HuH-7.5 (cell line): ENCODE measurements around the gene FHIT.

Experiments used
- DNase-seq: peaks from one replicate; pipeline ENCODE4 v3.0.0; 2011; ENCODE audit warnings: low spot score

Gene FHIT

DNA sequence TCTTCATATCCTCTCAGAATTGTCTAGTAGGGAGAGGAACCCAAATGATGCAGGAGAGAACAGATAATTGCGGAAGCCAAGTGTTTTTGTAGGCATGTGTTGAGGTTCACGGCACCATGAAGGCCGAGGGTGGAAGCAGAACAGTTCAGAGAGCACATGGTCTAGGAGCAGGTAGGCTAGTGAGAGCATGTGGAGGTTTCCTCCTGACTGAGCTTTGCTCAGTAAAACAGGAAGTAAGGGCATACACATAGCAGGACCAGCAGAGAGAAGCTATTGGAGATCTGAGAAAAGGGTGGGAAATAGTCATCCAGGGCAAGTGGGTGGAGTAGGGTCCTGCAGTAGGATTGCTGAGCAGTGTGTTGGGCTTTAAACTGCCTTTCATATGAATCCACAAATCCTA is 491.1 kb downstream of the FHIT start:
- DNase-seq = no peak

DNA sequence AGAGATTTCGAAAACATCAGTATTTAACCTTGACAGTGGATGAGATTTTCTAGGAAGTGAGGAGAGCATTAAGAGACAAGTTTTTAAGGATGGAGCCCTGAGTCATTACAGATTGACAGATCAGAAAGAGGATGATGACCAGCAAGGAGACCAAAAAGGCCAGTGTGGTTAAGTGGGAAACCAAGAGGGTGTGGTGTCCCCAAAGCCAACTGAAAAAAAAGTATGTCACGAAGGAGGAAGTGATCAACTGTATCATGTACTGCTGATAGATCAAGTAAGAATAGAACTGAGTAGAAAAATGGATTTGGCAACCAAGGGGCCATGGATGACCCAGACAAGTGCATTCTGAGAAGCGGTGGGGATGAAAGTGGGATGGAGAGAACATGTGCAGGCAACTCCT is 491.8 kb downstream of the FHIT start:
- no peak for DNase-seq

DNA sequence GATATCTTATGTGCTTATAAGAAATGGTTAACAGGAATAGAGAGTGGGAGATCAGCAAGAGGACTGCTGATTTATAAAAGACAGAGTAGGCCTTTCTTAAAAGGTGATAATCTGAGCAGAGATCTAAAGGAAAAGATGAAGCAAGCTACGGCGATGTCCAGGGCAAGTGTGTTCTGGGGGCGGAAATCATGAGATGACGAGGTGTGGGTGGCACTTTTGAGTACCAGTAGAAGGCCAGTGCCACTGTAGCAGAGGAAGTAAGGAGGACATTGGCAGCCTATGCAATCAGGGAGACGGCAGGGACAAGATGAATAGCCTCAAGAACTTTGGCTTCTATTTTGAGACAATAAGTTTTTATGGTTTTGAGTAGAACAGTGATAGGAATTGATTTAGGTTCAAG is 492.4 kb downstream of the FHIT start:
- DNase-seq = no peak

DNA sequence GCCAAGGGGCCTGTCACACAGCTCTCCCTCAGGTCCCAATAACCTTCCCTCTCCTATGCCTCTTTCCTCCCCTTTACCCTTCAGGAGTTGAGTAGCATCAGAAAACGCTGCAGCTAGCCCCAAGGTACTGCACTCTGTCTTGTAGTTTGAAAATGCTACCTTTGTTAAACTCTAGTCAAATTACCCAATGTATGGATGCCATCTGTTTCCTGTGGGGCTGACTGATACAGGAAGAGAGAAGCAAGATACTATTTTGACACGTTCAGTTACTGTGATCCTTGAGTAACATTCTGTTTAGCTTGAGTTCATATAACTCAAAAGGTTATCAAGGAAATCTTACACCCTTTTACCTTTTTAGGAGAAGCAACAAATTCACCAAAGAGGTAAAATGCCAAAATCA is 493.1 kb downstream of the FHIT start:
- DNase-seq = no peak

DNA sequence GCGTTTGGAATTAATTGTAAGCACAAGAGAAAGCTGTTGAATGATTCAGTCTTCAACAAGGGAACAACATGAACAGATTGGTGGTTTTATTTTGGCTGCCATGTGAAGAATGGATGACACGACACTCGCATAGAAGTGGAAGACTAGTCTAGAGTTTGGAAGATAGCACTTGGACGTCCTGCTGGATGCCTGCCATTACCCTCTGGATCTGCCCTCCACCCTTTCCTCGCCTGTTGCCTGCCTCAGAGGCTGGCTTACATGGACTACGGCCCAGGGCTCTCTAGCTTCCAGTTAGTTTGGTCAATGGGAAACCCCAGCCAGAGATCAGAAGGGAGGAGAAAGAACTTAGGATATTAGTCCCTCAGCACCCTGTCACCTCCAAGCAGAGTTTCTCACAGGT is 493.5 kb downstream of the FHIT start:
- no peak for DNase-seq

GRCh38 chr3:60756241-60757030 is 494.8 kb downstream of the FHIT start:
- DNase-seq = no peak

- no peak for DNase-seq
Measured at GRCh38 chr3:60755094-60755493, 496.2 kb downstream of the FHIT start.

DNA sequence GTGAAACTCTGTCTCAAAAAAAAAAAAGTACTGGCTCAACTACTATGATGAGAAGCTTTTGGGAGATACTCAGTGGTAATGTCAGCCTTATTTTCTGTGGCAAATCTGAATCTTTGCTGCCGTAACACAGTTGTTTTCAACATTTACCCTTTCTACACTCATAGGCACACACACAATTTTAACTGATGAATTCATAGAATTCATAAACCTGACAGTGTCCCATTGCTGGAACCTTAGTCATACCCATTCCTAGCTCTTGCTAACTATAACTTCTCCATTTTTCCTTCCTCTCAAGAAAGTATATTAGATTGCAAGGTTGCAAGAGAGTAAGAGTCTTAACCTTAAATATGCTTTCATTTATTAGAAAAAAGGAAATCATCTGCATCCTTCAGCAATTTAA is 496.6 kb downstream of the FHIT start:
- DNase-seq = no peak

GRCh38 chr3:60752809-60753208 is 498.4 kb downstream of the FHIT start:
- DNase-seq = no peak

GRCh38 chr3:60746695-60747416 is 504.4 kb downstream of the FHIT start:
- no peak for DNase-seq

- DNase-seq = no peak
Measured at GRCh38 chr3:60746043-60746638, 505.1 kb downstream of the FHIT start.

- no peak for DNase-seq
Measured at GRCh38 chr3:60743631-60744164, 507.6 kb downstream of the FHIT start.

- no peak for DNase-seq
Measured at GRCh38 chr3:60742606-60743145, 508.6 kb downstream of the FHIT start.

DNA sequence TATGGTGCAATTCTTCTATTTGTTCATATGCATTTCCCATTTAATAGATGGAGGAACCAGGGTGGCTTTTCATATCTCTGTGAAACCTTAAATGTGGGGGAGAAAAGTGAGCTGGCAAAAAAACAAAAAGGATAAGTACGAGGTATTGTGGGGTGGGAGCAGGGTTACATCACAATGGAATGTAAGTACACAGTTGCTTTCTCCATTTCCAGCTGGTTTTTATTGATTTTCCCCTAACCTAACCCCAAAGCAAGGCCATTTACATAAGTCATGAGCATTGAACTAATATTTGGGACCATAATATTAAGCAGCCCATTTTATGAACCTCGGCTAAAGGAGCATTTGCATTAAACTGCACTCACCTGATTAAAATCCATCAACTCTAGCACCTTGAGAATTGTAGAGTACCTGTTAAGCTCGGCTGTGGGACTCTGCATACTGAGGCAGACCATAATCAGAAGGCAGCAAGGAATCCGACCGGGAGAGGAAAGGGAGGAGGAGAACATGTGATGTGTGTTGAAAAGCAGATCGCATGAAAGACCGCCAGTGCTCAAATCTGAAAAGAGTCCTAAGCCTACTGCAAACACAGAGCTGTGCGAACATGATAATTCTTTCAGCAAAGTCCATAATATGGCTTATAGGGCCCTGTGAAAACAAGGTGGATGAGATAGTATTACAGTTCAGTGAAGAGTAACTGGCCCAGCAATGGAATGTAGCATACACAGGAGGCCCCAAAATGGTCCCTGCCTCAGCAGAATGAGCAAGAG is 513.4 kb downstream of the FHIT start:
- no peak for DNase-seq

- no peak for DNase-seq
Measured at GRCh38 chr3:60730371-60730770, 520.9 kb downstream of the FHIT start.

DNA sequence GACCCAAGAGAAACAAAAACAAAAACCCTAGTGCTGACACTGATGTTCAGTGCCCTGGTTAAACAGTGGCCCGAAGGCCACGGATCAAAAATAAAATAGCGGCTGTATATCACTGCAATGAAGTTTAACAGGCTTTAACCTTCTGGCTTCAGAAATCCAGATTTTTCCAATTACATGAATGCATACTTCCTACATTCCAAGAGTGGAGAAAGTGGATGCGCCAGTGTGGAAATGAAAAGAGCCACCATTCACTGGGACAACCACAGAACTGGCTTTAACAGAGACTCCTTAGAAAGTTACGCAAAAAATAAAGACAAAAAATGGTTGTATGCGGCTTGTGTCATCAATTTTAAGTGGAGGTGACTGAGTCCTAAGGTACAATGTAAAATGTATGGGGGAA is 522.2 kb downstream of the FHIT start:
- no peak for DNase-seq

DNA sequence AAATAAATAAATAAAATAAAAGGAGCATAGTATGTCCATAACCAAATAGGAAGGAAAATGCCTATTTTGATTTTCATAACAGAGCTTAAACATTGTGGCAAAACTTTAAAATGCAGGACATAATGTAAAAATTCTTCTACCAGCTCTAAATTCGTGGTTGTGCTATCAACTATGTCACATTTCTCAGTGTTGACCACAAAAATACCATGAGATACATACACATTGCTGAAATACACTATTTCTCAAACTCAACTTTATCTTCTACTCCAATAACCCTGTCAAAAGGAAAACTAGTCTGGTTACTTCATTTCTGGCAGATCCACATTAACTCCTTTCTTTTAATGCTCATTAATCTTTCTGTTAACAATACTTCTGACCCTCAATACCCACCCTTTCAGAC is 523.2 kb downstream of the FHIT start:
- no peak for DNase-seq

DNA sequence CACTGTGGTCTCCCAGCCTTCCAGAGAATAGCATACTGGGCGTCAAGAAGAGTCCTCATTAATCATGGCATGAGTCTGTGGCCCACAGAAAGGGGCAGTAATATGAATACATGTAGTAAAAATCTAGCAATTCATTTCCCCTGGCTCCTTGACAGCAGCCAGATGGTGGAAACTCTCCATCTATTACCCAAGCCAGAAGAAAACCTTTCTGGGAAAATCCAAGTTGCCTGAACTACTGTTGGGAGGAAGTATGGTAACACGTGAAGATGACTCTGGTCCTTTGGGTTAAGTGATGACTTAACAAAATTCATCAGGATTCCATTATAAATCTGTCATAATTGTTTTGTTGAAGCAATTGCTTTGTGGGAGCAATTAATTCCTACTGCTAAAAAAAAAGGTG is 530.5 kb downstream of the FHIT start:
- DNase-seq = no peak

DNA sequence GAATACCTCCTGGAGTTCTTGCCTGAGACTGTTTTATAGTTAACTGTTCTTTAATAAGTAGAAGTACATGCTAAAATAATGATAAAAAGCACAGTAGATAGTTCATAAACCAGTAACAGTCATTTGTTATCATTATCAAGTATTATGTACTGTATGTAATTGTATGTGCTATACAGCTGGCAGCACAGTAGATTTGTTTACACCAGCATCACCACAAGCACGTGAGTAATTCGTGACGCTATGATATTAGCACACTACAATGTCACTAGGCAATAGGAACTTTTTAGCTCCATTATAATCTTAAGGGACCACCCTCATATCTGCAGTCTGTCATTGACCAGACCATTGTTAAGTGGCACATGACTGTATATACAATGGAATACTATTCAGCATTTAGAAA is 534.7 kb downstream of the FHIT start:
- no peak for DNase-seq

DNA sequence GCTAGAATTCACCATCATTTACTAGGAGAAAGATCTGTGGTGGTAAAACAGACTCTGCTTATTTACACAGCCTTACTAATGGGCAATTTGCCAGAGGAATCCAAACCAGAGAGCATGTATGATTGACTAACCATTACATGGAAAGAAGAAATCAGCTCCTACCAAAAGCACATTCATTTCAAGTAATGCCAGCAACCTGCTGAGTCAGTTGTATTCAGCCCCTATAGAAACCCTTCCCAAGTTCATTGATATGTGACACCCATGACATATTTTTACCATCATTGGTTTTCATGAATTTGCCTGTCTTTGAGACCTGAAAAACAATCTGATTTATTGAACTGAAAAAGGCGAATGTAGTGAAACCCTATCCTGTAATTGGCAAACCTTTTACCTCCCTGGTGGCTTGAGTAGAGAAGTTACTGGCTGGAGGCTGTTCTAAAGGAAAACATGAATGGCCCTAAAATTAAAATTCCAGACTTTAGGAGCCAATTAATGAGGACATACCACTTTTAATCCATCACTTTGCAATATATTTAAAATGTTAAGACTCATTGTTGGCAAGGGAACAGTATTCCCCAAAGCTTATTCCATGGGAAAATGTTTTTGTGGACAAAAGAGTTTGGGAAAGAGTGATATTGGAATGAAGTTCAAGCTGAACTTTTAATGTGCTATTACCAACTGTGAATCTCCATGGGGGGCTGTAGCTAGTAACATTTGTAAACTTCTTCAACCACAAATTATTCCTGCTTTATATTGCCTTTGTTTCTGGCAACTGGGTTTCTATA is 542.9 kb downstream of the FHIT start:
- no peak for DNase-seq

- DNase-seq = no peak
Measured at GRCh38 chr3:60707452-60708020, 543.7 kb downstream of the FHIT start.
